GM19025 (cell line): ENCODE measurements around the gene KCNMA1.

Experiments used
- ATAC-seq: cut with Tn5 transposase; IDR thresholded peaks from one replicate; pipeline ENCODE4 v1.9.1; 2021; ENCODE audit warnings: mild to moderate bottlenecking, low read depth, moderate library complexity; ENCODE audit not compliant: unreplicated experiment

KCNMA1 gene

DNA sequence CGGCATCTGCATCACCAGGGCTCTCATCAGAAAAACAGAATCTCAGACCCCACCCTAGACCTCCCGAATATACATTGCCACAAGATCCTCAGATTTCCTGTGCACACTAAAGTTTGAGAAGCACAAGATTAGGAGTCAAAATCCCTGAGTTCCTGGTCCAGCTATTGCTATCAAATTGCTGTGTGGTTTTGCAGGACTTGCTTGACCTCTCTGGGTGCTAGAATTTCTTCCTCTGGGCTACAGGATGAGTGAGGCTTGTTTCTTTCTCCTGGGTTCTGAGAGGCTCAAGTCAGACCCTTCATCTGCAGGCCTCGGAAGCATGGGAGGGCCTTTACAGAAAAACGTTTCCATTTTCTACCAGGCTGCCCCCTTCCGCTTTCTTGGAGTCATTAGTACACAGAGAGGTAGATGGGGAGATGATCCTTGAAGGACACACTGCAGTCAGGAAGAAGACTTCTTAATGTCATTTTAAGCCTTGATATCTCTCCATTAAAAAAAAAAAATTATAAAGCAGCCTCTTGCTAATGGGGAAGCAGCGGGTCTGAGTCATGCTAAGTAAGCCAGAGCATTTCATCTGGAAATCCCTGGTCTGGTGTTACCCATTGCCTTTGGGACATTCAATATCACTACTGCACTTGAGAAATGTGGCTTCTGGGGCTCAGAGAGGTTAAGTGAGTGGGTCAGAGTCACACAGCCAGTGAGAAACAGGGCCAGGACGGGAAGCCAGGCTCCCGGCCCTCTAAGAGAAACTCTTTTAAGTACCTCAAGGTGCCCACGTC, 173.5 kb downstream of the KCNMA1 start:
- ATAC-seq: no peak

DNA sequence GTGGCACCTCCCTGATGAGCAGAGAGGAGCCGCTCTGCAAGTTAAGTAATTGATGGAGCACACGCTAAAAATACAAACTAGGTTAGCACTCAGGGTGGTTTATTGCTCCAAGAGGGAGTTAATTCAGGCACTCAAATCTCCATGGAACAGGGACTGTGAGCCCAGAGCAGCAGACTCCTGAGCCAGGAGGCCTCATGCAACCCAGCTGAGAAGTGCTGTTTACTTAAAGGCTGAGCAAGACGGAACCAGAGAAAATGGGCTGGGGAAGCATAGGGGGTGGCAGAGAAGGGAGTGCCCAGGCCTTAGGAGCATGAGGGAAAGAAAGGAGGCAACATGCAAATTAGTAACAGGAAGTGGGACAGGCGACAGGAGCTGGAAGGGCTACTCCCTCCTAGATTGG, 174.1 kb downstream of the KCNMA1 start:
- ATAC-seq: no peak

DNA sequence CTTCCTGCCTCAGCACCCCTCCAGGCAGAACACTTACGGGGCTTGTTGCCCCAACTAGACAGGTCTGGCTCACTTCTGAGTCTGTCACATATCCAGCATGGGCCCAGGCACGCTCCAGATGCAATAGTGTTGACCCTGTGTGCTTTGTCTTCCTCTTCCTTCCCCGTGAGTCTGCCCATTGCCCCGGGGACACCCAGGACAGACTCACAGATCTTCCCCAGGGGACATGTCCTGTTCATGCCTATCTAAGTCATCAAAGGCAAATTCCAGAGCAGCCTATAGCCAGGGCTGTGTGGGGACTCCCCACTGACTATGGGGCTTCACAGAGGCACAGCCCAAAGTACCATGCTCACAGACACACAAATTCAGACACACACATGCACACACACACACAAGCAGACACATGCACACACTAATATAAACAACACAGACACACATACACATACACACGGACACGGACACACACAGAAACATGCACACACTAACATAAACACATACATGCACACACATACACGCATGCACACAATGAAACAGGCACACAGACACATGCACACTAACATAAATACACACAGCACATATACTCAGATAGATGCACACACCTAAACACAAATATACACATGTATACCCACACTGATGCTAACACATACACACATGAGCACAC, 175.8 kb downstream of the KCNMA1 start:
- ATAC-seq: no peak

DNA sequence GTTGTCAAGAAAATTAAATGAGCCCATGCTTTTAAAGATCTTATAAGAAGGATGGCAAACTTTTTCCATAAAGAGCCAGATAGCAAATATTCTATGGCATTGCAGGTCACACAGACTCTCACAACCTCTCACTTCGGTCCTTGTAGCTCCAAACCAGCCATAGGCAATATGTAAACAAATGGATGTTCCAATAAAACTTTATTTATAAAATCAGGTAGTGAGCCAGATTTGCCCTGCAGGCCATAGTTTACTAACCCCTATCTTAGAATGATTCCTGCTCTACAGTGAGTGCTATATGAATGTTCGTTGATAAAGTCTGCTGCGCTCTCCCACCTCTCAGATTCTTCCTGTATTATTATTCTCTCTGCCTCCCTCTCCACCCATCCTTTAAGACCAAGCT, 177.7 kb downstream of the KCNMA1 start:
- ATAC-seq: no peak

GRCh38 chr10:77458986-77459590, 178.5 kb downstream of the KCNMA1 start:
- ATAC-seq: no peak

GRCh38 chr10:77457721-77458120, 179.9 kb downstream of the KCNMA1 start:
- no peak for ATAC-seq

DNA sequence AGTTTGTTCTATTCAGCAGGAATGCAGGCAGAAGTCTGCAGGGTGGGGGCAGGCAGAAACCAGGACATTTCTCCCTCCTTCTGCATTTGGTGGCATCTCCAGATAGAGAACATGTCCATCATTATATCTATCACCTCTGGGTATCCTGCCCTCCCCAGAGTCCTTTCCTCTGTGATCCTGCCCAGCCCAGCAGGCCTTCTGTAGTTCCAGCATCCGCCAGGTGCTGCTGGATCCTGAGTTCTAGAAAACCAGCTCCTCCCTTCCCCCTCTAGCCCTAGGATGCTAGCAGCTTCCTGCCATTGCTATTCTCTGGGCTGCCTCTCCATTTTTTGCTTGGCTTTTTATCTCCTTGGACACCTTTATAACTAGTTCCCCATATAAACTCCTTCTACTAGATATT, 180.3 kb downstream of the KCNMA1 start:
- ATAC-seq: no peak

DNA sequence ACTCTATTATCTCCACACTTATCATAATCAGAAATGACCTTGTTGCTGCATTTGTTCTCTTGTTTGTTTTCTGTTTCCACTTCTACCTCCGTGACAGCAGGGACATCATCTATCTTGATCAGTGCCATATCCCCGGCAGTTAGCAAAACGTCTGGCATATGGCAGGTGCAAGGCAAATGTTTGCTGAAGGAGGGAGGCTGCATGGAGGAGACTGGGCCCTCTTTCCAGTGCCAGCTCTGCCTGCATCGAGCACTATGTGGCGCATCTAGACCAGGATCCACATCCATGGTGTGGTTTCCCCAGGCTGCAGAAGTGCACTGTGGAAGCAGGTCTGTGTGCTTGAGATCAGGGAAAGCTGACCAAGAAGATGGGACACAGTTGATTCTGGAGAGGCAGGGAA, 181.2 kb downstream of the KCNMA1 start:
- ATAC-seq: no peak

DNA sequence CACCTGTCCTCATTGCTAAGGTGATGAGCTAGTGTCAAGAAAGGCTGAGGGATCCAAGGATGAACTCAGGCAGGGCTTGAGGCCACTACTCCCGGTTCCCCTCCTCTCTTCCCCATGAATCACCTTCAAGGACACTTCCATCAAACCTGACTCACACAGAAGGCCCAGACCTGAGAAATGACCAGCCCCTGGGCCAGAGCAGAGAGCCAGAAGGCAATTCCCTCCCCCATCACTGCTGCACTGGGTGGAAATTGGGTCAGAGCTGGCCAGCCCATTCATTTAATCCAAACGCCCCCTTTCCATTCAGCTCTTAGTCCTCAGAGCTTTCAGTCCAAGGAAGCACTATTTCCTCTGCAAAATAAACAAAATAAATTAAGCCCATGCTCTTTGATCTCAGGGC, 182.0 kb downstream of the KCNMA1 start:
- ATAC-seq: no peak

DNA sequence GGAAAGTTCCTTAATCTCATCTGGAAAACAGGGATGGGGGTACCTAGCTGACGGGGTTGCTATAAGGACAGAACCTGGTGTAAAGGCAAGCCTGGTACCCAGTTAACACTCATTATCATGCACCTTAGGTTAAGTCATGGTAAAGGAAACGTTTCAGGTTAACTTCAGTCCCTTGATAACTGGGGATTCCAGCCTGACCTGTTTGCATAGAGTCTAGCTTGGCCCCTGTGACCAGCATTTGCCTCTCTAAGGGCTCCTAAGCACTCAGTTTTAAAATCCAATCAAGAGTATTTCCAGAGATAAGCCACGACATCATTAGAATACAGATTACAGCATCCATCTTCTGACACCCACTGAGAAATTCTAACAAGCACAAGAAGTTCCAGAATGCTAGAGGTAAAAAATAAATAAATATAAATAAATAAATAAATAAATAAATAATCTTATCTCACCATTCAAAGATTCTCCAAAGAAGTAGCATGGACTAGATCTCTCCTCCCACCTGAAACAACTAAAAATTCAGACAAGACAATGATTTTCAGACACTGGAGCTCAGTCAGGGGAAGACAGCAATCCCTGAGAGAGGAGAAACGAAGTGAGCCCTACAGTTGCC, 184.6 kb downstream of the KCNMA1 start:
- ATAC-seq: no peak

GRCh38 chr10:77451886-77452285, 185.7 kb downstream of the KCNMA1 start:
- ATAC-seq: no peak

GRCh38 chr10:77448226-77448625, 189.4 kb downstream of the KCNMA1 start:
- no peak for ATAC-seq

GRCh38 chr10:77446700-77447099, 190.9 kb downstream of the KCNMA1 start:
- no peak for ATAC-seq

GRCh38 chr10:77445547-77445946, 192.1 kb downstream of the KCNMA1 start:
- ATAC-seq: no peak

DNA sequence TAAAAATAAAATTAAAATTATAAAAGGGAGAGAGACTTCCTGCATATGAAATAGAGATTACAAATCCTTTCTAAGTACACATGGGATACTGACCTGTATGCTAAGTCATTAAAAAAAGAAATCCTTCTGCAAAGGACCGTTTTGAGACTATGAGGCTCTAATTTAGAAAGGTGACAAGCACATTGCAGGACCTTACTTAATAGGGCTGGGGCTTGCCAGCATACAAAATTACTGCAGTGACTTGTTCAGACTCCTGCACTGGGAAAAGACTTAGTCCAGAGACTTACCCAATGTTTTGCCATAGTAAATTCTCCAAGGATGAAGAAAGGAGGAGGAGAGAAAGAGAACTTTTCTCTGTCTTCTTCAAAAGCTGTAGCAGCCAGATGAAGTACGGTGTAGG, 193.6 kb downstream of the KCNMA1 start:
- ATAC-seq: no peak

DNA sequence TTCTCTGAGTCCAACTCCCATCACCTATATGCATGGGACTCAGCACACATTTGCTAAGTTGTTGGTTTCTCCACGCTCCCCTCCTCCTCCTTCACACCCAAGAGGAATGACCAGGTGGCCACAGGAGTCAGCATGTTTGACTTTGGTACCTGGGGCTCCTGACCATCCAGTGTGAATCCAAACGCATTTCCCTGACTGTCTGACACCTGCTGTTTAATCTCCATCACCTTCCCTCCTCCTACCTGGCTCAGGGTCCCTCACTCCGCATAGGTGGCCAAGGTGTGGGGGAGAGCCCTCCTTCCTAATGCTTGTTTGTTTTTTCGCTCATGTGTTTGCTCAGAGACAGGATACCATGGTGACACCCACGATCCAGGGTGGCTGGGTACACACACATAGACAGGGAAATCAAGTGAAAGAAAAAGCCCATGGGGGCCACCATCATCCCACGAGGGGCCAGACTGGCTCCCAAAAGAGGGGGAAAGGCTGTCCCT, 194.9 kb downstream of the KCNMA1 start:
- ATAC-seq: no peak

DNA sequence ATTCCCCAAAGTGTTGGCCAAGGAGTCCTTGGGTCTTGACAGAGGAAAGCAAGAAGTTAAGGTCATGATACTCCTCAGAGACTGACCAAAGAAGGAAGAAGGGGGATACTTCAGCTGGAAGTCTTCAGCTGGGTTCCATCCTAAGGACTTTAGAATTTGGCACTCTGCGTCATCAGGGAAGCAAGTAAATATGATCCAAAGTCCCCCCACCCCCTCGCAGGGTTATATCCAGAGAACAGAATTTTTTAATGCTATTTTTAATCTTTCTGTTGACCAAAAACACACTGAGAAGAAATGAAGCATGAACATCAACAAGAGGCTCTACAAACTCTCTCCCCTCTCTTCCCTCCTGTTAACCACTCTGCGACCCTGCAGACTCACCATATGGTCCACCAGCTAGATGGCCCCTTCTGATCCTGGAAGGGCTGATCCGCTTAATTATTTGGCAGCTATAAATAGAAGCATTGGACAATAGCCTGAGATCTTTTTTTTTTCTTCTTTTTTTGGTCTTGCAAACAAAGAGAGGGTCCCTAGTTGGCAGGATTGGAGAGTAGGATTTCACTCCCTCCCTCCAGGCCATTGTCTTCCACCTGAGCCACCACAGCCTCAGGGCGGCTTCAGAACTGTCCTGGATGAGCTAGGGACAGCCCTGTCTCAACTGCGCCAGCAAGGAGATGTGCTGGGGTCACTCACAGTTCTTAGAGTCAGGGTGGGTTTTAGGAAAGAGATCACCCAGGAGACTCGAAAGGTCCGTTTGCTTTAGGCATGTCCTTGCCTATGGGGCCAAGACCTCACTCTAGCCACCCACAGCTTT, 196.0 kb downstream of the KCNMA1 start:
- ATAC-seq: no peak

DNA sequence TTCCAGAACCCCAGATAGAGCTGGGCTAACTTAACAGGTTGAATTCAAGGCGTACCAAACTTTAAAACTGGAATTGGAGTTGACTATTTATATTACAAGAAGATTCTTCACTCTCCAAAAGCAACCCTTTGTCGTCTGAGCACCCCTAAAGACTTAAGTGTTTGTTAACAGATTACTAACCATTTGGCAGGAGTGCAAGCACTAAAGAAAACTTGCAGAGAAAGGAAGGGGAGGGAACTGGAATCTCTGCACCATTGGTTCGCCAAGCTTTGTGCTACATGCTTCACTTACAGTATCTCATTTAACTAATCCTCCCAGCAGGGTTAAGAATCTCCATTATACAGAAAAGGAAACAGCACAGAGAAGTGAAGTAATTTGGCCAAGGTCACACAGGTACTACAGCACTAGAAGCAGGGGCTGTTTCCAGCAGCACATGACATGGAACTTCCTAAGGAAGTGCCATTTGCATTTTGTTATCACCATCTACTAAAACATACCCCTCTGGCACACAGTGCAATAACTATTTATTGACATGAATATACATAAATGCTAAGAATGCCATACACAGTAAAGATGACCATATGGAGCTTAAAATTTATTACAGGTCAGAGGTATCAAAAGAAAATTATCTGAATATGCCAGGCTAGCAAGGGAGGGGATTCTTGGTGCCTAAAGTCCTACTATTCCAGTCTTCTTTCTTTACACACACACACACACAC, 201.2 kb downstream of the KCNMA1 start:
- no peak for ATAC-seq

DNA sequence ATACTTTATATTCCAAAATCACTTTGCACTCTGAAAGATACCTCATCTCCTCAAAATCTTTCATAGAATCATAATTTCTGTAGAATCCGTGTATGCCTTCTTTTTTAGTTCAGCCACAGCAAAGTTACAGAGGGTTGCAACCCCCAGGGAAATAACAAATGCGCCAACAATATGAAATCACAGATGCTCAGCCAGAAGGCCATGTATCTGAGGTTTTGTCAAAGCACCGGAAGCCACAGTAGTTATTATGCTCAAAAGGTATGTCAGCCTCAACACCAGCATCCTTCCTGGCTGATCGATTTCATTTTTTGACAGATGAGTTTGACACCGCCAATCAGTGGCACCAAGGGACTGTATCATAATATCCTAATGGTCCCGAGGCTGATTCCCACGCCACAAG, 204.1 kb downstream of the KCNMA1 start:
- ATAC-seq: no peak
